GM12891 (cell line): ENCODE data around the gene SDR39U1.

Experiments used
- DNase-seq: peaks from one replicate; pipeline ENCODE4 v3.0.0; 2011; ENCODE audit warnings: low spot score; ENCODE audit not compliant: insufficient read length
- FAIRE-seq: peaks from 2 replicates; lab custom pipeline; 2011; peaks lifted over from hg19 to GRCh38; lab: Jason Lieb, UNC
- PAX5 ChIP-seq: IDR thresholded peaks from 2 replicates; pipeline ENCODE4 v1.6.1; 2011; ENCODE audit warnings: low read length, moderate library complexity, mild to moderate bottlenecking; ENCODE audit not compliant: insufficient read depth, severe bottlenecking
- POLR2A ChIP-seq: IDR thresholded peaks from 2 replicates; pipeline ENCODE4 v1.6.1; 2011; ENCODE audit warnings: low read depth, low read length, control low read depth
- POLR2AphosphoS5 ChIP-seq: IDR thresholded peaks from 2 replicates; pipeline ENCODE4 v1.6.1; 2011; ENCODE audit warnings: low read depth, low read length, control low read depth
- POU2F2 ChIP-seq: IDR thresholded peaks from 2 replicates; pipeline ENCODE4 v1.6.1; 2011; ENCODE audit warnings: low read depth, mild to moderate bottlenecking, control low read depth, low read length, moderate library complexity
- SPI1 ChIP-seq: IDR thresholded peaks from 2 replicates; pipeline ENCODE4 v1.6.1; 2011; ENCODE audit warnings: low read depth, low read length, control low read depth
- TAF1 ChIP-seq: IDR thresholded peaks from 2 replicates; pipeline ENCODE4 v1.6.1; 2011; ENCODE audit warnings: low read depth, low read length, control low read depth

The SDR39U1 gene

GRCh38 chr14:24409956-24410355 lies 32.6 kb downstream of the SDR39U1 start:
- TF ChIP-seq POLR2AphosphoS5 (no peak), TAF1 (no peak), POLR2A (no peak), PAX5 (no peak), SPI1 (no peak), POU2F2 (no peak)
- no peak for FAIRE-seq
- no peak for DNase-seq

GRCh38 chr14:24409192-24409591 lies 33.4 kb downstream of the SDR39U1 start:
- FAIRE-seq = no peak
- TF ChIP-seq POU2F2 (no peak), POLR2A (no peak), POLR2AphosphoS5 (no peak), TAF1 (no peak), PAX5 (no peak), SPI1 (no peak)

GRCh38 chr14:24408764-24409163 lies 33.8 kb downstream of the SDR39U1 start:
- no peak for FAIRE-seq
- DNase-seq = no peak
- TF ChIP-seq PAX5 = no peak
- no peak for TF ChIP-seq SPI1
- no peak for TF ChIP-seq POLR2A
- TF ChIP-seq POU2F2 = no peak
- TF ChIP-seq POLR2AphosphoS5 = no peak

More at GRCh38 chr14:24409192-24409591, 33.4 kb downstream of the SDR39U1 start:
- DNase-seq = no peak

GRCh38 chr14:24407608-24408325 lies 34.8 kb downstream of the SDR39U1 start:
- TF ChIP-seq SPI1 = no peak
- FAIRE-seq (no peak), DNase-seq (no peak)

GRCh38 chr14:24406416-24406815 lies 36.2 kb downstream of the SDR39U1 start:
- no peak for FAIRE-seq
- DNase-seq = no peak
- TF ChIP-seq TAF1 (no peak), PAX5 (no peak)

GRCh38 chr14:24404814-24405213 lies 37.8 kb downstream of the SDR39U1 start:
- no peak for TF ChIP-seq SPI1
- no peak for TF ChIP-seq TAF1
- TF ChIP-seq POLR2A = no peak
- TF ChIP-seq POLR2AphosphoS5 = no peak
- no peak for TF ChIP-seq POU2F2
- TF ChIP-seq PAX5 = no peak
- FAIRE-seq = no peak

GRCh38 chr14:24403294-24403998 lies 39.1 kb downstream of the SDR39U1 start:
- FAIRE-seq (no peak), DNase-seq (no peak)
- no peak for TF ChIP-seq TAF1

More at GRCh38 chr14:24404814-24405213, 37.8 kb downstream of the SDR39U1 start:
- no peak for DNase-seq

GRCh38 chr14:24401810-24402702 lies 40.5 kb downstream of the SDR39U1 start:
- FAIRE-seq = no peak
- no peak for DNase-seq
- TF ChIP-seq PAX5 (no peak), TAF1 (no peak), POLR2AphosphoS5 (no peak), SPI1 (no peak), POLR2A (no peak)

GRCh38 chr14:24399999-24400718 lies 42.4 kb downstream of the SDR39U1 start:
- TF ChIP-seq SPI1 = no peak
- no peak for TF ChIP-seq POLR2A
- no peak for TF ChIP-seq POU2F2
- TF ChIP-seq TAF1 = no peak
- no peak for TF ChIP-seq PAX5
- TF ChIP-seq POLR2AphosphoS5 = no peak
- FAIRE-seq (no peak), DNase-seq (no peak)

- no peak for FAIRE-seq
- TF ChIP-seq PAX5 = no peak
- no peak for TF ChIP-seq TAF1
- no peak for TF ChIP-seq POLR2AphosphoS5
- no peak for TF ChIP-seq SPI1
- no peak for TF ChIP-seq POU2F2
- TF ChIP-seq POLR2A = no peak
- no peak for DNase-seq
Measured at GRCh38 chr14:24399447-24399822, 43.1 kb downstream of the SDR39U1 start.
